ENCODE results near the gene LRRC75A. TPM values are rescaled to one million over a fixed set of nuclear protein-coding genes. Genes with fewer than 3 reads are reported as not detected.

The LRRC75A gene
- total RNA-seq, 1 experiment from 2014 or later = 1.2 TPM

DNA sequence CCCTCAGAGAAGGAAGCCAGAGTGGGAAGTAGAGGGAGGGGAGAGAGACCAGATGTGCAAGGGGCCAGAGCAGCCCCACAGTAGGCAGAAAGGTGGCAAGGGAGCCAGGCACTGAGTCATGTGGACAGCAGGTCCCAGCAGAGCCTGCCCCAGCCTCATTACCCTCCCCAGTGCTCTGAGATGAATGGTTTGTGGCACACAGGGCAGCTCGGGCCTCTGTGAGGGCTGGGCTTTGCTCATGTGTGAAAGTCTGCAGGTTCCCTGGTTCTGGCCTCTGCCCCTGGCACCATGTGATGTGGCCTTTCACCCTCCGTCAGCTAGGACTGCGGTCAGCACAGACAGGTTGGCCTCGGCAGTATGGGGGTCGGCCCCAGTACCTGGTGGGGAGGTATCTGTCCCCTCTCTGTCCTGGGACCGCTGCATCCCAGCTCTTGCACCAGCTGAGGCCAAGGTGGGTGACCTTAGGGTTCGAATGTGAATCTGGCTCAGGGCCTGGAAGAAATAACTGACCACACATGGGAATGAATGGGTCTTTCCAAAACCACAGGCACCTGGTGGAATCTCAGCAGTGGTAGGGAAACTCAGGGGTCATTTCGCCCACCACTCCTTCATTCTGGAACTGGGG, 8.9 kb downstream of the LRRC75A start:
- H3K36me3 ChIP-seq (ENCODE audit: control insufficient read depth, insufficient read depth, low read length) = no peaks in the 10 kb centered on the region
- no peaks in the 10 kb centered on the region for H3K4me1 ChIP-seq (ENCODE audit: control insufficient read depth, insufficient read depth, low read length)
- CTCF ChIA-PET = no interaction called here
- ATAC-seq (no peak), DNase-seq (ENCODE audit: low read depth, low spot score) (no peak)
- POLR2A ChIA-PET = no interaction called here
- in situ Hi-C loops (cut with HindIII; ENCODE audit: low pct_unique_long_range_greater_than_20kb, low sequenced_read_pairs) = no loop called here
- H3K9me3 ChIP-seq (ENCODE audit: control insufficient read depth, insufficient read depth, low read depth, low read length) = no peaks in the 10 kb centered on the region
- TF ChIP-seq, protein P1, sequence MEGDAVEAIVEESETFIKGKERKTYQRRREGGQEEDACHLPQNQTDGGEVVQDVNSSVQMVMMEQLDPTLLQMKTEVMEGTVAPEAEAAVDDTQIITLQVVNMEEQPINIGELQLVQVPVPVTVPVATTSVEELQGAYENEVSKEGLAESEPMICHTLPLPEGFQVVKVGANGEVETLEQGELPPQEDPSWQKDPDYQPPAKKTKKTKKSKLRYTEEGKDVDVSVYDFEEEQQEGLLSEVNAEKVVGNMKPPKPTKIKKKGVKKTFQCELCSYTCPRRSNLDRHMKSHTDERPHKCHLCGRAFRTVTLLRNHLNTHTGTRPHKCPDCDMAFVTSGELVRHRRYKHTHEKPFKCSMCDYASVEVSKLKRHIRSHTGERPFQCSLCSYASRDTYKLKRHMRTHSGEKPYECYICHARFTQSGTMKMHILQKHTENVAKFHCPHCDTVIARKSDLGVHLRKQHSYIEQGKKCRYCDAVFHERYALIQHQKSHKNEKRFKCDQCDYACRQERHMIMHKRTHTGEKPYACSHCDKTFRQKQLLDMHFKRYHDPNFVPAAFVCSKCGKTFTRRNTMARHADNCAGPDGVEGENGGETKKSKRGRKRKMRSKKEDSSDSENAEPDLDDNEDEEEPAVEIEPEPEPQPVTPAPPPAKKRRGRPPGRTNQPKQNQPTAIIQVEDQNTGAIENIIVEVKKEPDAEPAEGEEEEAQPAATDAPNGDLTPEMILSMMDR (IDR thresholded peaks at IDR 0.05) = no peak
- TF ChIP-seq TCF7L2 (IDR thresholded peaks at IDR 0.05; ENCODE audit: low read depth, low read length) (no peak), SIN3A (IDR thresholded peaks at IDR 0.05; ENCODE audit: borderline replicate concordance, insufficient read depth, low read depth, low read length) (no peak), POLR2AphosphoS5 (IDR thresholded peaks at IDR 0.05; ENCODE audit: low read depth, low read length) (no peak)
- TF ChIP-seq, protein P2, sequence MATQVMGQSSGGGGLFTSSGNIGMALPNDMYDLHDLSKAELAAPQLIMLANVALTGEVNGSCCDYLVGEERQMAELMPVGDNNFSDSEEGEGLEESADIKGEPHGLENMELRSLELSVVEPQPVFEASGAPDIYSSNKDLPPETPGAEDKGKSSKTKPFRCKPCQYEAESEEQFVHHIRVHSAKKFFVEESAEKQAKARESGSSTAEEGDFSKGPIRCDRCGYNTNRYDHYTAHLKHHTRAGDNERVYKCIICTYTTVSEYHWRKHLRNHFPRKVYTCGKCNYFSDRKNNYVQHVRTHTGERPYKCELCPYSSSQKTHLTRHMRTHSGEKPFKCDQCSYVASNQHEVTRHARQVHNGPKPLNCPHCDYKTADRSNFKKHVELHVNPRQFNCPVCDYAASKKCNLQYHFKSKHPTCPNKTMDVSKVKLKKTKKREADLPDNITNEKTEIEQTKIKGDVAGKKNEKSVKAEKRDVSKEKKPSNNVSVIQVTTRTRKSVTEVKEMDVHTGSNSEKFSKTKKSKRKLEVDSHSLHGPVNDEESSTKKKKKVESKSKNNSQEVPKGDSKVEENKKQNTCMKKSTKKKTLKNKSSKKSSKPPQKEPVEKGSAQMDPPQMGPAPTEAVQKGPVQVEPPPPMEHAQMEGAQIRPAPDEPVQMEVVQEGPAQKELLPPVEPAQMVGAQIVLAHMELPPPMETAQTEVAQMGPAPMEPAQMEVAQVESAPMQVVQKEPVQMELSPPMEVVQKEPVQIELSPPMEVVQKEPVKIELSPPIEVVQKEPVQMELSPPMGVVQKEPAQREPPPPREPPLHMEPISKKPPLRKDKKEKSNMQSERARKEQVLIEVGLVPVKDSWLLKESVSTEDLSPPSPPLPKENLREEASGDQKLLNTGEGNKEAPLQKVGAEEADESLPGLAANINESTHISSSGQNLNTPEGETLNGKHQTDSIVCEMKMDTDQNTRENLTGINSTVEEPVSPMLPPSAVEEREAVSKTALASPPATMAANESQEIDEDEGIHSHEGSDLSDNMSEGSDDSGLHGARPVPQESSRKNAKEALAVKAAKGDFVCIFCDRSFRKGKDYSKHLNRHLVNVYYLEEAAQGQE (IDR thresholded peaks at IDR 0.05; ENCODE audit: insufficient read depth in 1 of 2, low read depth in 2 of 2, low read length in 1 of 2) = no peak
- no TSS peak for BruUV-seq (replicated peaks)
- H3K27ac ChIP-seq (ENCODE audit: low read length) = no peak overlapping the region
- H3K4me3 ChIP-seq (ENCODE audit: low read depth in 2 of 2, low read length in 2 of 2) = no peak overlapping the region
- H3K27me3 ChIP-seq (ENCODE audit: control insufficient read depth, insufficient read depth, low read length) = no peaks in the 10 kb centered on the region
- intact Hi-C loops (cut with micrococcal nuclease; ENCODE audit: unreplicated experiment) = no loop called here

DNA sequence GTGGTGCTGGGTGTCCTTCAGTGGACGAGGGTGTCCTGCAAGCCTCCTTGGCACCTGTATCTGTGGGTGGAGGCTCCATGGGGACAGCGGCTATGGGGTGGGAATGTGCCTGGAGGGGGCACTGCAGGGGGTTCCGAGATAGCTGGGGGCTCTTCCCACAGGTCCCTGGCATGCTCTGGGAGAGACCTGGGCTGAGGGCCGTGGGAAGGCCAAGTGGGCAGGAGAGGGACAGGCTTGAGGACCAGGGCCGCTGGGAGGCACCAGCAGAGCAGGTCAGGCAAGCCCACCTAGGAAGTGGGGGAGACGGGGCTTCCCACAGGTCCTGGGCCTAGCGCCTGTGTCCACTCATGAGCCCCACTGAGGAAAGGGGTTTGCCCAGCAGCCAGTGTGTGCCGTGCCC, 9.7 kb downstream of the LRRC75A start:
- H3K27me3 ChIP-seq (ENCODE audit: control insufficient read depth, insufficient read depth, low read length) = no peaks in the 10 kb centered on the region
- in situ Hi-C loops (cut with HindIII; ENCODE audit: low pct_unique_long_range_greater_than_20kb, low sequenced_read_pairs) = no loop called here
- ATAC-seq (no peak), DNase-seq (ENCODE audit: low read depth, low spot score) (no peak)
- BruUV-seq (replicated peaks) = no TSS peak
- ChIA-PET POLR2A (no interaction called here), CTCF (no interaction called here)
- no peaks in the 10 kb centered on the region for H3K9me3 ChIP-seq (ENCODE audit: control insufficient read depth, insufficient read depth, low read depth, low read length)
- TF ChIP-seq TCF7L2 (IDR thresholded peaks at IDR 0.05; ENCODE audit: low read depth, low read length) (no peak), POLR2AphosphoS5 (IDR thresholded peaks at IDR 0.05; ENCODE audit: low read depth, low read length) (no peak), SIN3A (IDR thresholded peaks at IDR 0.05; ENCODE audit: borderline replicate concordance, insufficient read depth, low read depth, low read length) (no peak)
- TF ChIP-seq, protein P1 (IDR thresholded peaks at IDR 0.05) = no peak
- TF ChIP-seq, protein P2 (IDR thresholded peaks at IDR 0.05; ENCODE audit: insufficient read depth in 1 of 2, low read depth in 2 of 2, low read length in 1 of 2) = no peak
- H3K4me1 ChIP-seq (ENCODE audit: control insufficient read depth, insufficient read depth, low read length) = no peaks in the 10 kb centered on the region
- no peaks in the 10 kb centered on the region for H3K36me3 ChIP-seq (ENCODE audit: control insufficient read depth, insufficient read depth, low read length)
- H3K4me3 ChIP-seq (ENCODE audit: low read depth in 2 of 2, low read length in 2 of 2) = no peak overlapping the region
- intact Hi-C loops (cut with micrococcal nuclease; ENCODE audit: unreplicated experiment) = no loop called here
- no peak overlapping the region for H3K27ac ChIP-seq (ENCODE audit: low read length)

Data from Panc1 (cell line).